GM18520 (cell line): Measurements from ENCODE around the gene KIF24.
"Not testable (repeated sequence)": the region's sequence is repeated elsewhere in the genome, so short reads cannot be mapped to it uniquely, and the experiment has no call there.

ENCODE experiments used
- ATAC-seq: cut with Tn5 transposase; IDR thresholded peaks from one replicate; pipeline ENCODE4 v1.9.1; 2021; ENCODE audit not compliant: unreplicated experiment

KIF24 gene

DNA sequence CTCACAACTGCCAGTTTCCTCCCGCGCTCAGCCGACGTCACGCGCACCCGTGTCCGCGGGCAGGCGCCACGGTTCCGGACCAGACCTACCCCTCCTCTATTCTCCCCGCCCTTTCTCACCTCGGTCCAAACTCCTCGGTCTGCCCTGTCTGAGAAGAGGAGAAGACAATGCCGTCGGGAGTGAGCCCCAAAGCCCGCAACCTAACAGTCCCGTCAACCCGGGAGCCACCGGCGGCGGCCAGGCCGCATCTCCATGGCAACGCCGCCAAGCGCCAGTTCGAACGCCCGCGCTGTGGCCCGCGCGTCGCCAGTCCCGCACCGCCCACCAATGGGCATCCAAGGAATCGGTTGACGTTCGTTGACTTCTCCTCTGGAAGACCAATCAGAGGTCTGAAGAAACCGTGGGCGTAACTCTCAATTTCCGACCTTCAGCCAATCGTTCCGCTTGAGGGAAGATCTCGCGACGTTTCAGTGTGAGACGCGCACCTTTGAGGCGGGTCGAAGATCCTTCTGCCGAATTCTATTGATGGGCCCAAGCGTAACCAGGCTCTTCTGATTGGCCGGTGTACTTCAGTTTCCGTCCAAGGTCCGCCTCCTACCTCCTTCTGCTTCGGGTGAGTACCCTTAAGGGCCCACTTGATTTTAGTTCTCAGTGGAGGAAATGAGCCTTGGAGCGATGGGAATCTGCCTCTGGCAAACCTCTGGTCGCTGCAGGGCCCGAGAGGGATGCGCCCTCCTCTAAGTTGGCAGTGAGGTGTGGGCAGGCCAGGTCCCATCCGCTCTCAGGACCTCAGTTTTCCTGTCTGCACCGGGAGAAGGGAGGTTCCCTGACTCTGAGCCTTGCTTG is at the start of gene KIF24, which contains the start of gene NUDT2:
Gene KIF24 (minus strand): TSS at position 282 of the 846 bp plus-strand sequence. CDS start 17,922 bp downstream, outside the sequence.
Gene NUDT2 (plus strand): TSS at position 583 of the 846 bp plus-strand sequence. CDS start 9,471 bp downstream, outside the sequence.
- ATAC-seq, result peak; percentile 86

- no peak for ATAC-seq
These were observed 49.5 kb upstream of the KIF24 start for GRCh38 chr9:34378376-34379060.

GRCh38 chr9:34377404-34377746 is 48.3 kb upstream of the KIF24 start:
- ATAC-seq, result no peak

DNA sequence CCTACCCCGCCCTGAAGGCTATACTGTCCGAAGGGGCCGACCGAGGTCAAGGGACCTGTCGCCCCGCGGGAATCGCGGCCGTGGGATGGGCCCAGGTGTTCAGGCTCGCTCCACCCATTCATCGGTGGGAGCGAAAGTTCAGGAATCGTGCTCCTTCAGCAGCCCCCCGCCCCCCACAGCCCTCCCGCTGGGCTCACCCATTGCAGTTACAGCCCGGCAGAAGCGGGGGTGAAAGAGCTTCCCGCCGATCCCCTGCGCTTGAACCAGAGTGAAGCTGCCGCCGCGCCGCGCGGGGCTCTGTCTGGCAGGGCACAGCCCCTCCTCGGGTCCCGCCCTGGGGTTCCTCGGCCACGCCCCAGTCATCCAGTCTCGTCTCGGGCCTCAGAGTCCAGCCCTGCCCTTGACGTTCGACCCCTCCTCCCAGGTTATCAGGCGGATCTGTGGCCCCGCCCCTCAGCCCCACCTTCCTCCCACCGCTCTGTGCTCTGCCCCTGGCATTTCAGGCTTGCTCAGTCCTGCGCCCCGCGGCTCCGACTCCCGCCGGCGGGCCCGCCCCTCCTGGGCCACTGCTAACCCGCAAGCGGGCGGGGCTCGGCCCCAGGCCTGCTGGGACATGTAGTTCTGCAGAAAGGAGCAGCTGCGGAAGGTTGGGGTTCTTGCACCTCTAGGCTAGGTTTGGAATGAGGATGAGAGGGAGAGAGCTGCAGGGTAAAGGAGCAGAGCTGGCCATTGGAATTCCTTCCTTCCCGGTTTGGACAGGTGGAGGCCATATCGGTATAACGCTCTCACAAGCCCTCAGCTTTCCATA is 47.7 kb upstream of the KIF24 start, which contains the start of gene MYORG:
Gene MYORG (minus strand): TSS at position 303 of the 808 bp plus-strand sequence. CDS start 3,955 bp downstream, outside the sequence.
- ATAC-seq, result peak; percentile 82

DNA sequence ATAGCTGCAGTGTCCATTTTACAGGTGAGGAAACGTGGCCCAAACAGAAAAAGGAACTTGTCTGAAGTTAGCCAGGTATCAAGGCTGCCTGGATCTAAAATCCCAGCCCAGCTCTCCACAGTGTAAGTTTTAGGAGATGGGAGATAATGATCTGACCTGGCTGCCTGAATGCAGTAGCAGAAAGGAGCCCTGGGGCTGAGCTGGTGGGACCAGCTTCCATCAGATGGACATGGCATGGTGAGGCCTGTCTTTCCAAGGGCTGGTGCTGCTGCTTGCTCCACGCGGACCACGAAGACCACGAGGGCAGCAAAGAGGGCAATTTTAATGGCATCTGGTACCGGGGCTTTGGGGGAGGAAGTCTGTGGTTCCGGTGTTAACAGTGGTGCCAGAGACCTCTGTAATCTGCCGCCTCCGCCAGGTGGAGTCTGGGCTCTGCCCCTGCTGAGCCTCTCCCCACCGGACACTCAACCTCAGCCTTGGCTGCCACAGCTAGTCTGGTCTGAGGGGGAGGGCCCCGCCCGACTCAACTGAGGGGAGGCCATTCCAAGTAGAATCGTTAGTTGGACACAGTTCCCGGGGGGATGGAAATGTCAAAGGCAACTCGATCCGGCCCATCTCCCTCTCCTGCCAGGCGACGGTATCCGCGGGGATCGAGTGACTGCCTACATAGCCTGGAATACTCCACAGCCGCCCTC is 47.0 kb upstream of the KIF24 start:
- no peak for ATAC-seq

DNA sequence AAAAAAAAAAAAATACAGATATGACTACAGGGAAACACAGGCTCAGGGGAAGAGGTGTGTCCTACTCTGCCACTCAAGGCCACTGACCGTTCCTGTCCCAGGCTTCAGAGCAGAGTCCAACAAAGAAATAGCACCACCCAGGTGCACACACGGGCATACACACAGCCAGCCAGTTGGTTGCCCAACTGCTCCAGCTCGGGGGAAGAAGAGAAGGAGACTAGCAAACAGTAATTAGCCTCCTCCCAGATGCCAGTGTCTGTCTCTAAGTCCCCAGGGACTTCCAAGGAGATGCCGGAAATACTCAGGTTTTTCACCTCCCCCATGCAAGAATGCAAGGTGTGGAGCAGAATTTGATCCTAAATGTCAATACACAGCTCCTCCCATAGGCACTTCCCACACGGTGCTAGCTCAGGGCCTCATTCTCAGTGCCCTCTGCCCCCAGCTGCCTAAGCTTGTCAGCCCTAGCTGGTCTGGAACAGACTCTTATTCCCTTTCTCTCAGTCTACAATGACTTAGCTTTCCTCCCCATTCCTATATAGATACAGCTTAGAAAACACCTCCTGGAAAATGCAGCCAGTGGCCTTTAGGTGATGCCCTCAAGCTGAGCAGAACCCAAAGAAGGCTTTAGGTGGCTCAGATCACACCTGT is 46.0 kb upstream of the KIF24 start:
- ATAC-seq, result no peak

- ATAC-seq, result no peak
These were observed 45.3 kb upstream of the KIF24 start for GRCh38 chr9:34374339-34374738.

DNA sequence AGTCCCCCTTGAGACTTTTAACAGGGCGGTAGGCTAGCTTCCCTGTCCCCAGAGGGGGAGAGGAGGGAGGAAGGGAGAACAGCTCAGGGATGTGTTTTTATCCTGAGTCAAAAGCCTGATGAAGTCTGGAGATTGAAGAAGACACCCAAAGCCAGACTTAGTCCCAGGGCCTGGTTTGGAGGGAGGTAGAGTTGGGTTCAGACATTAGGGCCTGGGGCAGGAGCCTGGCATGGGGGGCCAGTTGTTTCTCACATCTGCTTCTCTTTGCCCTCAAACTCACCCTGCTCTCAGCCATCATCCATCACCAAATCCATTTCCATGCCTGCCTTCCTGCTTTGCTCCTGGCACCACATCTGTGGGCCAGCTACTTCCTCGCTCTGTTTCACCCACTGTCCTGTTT is 44.7 kb upstream of the KIF24 start:
- no peak for ATAC-seq

DNA sequence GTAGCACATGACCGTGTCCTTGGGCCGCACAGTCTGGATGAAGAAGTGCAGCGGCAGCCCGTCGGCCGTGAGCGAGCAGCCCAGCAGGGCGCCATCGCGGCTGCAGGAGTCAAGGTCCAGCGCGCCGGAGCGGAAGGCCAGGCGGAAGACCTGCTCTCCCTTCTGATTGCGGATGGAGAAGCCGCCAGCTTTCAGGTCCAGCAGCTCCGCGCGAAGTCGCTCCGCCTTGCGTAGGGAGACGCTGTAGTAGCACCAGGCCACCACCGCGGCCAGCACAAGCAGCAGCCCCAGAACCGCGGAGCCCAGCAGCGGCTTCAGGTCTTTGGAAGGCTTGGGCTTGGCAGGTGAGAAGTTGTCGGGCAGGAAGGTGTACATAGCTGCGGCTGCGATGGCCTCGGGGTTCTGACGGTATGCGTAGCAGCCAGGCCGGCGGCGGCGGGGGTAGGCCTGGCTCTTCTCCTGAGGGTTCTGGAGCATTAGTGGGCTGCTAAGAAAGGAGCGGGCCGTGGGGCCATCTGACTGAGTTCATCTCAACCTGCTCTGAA is 43.5 kb upstream of the KIF24 start:
- ATAC-seq, result no peak

- ATAC-seq, result no peak
These were observed 42.9 kb upstream of the KIF24 start for GRCh38 chr9:34371886-34372466.

DNA sequence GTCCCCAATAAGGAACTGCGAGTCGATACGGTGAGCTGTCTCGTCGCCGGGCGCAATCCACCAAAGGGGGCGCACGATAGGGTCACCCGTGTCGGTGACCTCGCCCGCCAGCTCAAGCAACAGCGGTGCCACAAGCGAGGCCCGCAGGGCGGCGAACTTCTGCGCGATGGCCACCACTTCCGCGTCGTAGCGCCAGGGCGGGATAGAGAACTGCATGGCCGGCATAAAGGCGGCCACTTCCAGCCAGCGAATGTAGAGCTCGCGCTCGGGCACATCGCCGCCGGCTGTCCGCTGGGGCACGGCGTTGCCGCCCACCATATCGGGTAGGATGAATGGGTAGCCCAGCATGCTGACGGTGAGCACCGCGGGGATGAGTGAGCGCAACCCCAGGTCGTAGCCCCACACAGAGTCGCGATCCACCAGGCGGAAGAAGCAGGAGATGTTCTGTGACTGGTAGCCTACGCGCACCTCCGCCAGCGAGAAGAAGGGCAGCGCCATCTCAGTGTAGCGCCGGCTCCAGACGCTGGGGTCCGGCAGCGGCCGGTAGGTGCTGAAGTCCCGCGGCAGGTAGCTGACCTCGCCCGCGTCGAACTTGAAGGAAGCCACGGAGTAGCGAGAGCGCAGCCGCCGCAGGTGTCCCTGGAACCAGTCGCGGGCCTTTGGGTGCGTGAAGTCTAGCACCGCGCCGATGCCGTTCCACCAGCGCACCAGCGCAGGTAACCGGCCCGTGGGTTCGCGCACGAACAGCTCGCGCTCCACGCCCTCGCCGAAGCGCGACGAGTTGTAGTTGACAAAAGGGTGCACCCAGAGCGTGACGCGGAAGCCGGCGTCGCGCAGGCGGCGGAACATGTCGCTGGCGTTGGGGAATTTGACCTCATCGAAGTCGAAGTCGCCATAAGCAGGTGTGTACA is 42.2 kb upstream of the KIF24 start:
- ATAC-seq, result no peak

DNA sequence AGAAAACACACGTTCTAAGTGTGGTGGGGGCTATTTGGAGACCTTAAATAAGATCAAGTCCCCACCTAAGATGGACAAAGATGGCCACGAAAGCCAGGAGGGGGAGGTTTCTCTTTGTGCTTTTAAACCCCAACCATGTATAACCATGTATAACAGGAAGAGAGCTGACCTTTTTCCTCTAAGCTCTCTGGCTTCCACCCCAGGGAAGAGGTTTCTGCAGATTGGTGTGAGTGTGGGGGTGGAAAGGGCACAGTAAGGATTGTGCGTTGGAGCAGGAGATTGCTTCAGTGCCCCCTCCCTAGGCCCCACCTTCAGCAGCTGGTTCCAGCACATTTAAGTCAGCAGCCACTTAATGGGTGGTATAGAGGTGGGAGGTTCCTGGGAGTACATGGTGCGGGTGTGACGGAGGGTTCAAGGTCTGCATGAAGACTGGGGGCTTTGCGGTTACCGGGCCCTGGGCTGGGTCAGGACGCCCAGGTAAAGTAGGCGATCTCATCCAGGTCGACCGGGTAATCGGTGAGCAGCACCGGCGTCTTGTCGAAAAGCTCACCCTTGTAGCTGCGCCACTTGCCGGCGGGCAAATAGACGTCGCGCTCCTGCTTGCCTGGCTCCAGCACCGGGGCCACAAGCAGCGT is 41.4 kb upstream of the KIF24 start:
- no peak for ATAC-seq

- no peak for ATAC-seq
These were observed 40.6 kb upstream of the KIF24 start for GRCh38 chr9:34369636-34370035.

DNA sequence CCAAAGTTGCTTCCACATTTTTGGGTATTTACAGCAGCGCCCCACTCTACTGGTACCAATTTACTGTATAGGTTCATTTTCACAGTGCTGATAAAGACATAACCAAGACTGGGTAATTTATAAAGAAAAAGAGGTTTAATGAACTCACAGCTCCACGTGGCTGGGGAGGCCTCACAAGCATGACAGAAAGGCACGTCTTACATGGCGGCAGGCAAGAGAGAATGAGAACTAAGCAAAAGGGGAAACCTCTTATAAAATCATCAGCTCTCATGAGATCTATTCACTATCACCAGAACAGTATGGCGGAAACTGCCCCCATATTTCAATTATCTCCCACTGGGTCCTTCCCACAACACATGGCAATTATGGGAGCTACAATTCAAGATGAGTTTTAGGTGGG is 39.7 kb upstream of the KIF24 start:
- ATAC-seq, result not testable (repeated sequence)

GRCh38 chr9:34367751-34368410 is 38.8 kb upstream of the KIF24 start:
- ATAC-seq, result not testable (repeated sequence)

- ATAC-seq, result no peak
These were observed 37.3 kb upstream of the KIF24 start for GRCh38 chr9:34366365-34366764.

DNA sequence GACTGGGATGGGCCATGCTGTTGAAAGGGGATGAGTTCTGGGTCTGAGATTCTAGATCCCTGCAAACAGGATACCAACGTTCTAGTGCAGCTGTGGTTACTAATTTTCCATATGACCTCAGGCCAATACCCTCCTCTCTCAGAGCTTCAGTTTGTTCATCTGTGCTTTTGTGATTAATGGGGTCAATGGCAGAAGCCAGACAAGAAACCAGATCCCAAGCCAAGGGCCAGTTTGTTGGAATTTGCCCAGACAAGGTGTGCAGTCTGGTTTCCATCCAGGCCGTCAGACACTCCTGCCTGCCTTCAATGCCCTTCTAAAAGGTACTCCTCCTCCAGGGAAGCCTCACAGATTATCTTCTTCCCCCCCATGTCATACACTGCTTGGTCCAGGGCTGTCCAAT is 36.2 kb upstream of the KIF24 start:
- ATAC-seq, result no peak
